ENCODE measurements around the gene LAMC1. TPM values are rescaled to one million over a fixed set of nuclear protein-coding genes. Genes with fewer than 3 reads are reported as not detected.

LAMC1 gene
- total and polyA plus RNA-seq, 2 donors (not counting 1 experiment from before 2014, with no cell fraction given) = 11.5 to 34.0 TPM

DNA sequence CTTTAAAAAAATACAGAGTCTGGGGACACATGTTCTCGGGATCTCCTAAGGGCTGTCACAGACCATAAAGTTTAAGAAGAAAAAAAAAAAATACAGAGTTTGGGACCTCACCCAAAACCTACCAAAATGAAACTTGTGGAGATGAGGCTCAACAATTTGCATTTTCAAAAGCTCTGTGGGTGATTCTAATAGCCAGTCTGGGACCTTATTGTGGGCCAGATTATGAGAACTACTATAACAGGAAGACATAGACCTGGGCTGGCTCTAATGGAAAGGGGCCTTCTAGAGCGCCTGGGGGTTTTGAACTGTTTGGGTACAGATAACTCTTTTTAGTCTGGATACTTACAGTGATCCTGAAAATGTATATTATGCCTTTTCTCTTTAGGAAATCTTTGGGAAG lies 69.1 kb downstream of the LAMC1 start:
- H3K27me3 Mint-ChIP-seq = no peaks in the 10 kb centered on the region

DNA sequence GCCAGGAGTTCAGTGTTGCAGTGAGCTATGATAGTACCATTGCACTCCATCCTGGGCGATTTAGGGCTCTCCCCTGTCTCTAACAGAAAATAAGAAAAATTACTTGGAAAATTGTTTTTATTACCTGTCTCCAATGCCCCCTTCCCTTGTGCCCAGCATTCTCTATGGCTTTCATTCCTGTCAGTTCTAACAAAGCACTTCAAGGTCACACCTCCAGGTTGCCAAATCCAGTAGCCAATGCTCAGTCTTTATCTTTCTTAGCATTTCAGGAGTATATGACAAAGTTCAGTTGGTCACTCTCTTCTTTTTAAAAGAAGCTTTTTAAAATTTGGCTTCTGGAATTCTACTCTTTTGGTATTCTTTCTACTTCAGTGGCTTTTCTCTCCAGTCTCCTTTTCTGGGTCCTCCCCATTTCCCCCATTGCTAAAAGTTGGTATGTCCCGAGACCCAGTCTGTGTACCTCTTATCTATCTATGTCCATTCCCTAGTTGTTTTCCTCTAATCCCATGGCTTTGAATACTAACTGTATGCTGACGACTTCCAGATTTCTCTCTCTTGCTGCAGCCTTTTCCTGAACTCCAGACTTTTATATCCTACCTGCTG lies 69.9 kb downstream of the LAMC1 start:
- H3K9me3 Mint-ChIP-seq (ENCODE audit: insufficient read depth) = no peaks in the 10 kb centered on the region
- Histone ChIP-seq H4K20me1 (ENCODE audit: control insufficient read depth, insufficient read depth, low read length, poor library complexity, severe bottlenecking) (peaks cover 36% of the 10 kb centered on the region), H3K27me3 (replicated peaks in 1 of 4; ENCODE audit: control extremely low read depth in 1 of 4, control insufficient read depth in 3 of 4, insufficient read depth in 4 of 4, low read length in 3 of 4) (no peaks in the 10 kb centered on the region), H3K9me3 (ENCODE audit: control extremely low read depth in 1 of 3, control insufficient read depth in 2 of 3, insufficient read depth in 1 of 3, low read length in 2 of 3) (no peaks in the 10 kb centered on the region), H3K4me3 (ENCODE audit: control extremely low read depth in 1 of 5, extremely low read depth in 1 of 5, insufficient read depth in 1 of 5, low read depth in 2 of 5, low read length in 4 of 5) (no peak overlapping the region), H3K36me3 (replicated peaks in 1 of 2; ENCODE audit: control extremely low read depth in 1 of 2, control insufficient read depth in 1 of 2, extremely low read depth in 1 of 2, insufficient read depth in 2 of 2, low read length in 1 of 2) (no peaks in the 10 kb centered on the region), H3K9ac (ENCODE audit: low read length) (no peak overlapping the region), H3K4me2 (replicated peaks; ENCODE audit: low read depth, low read length, poor library complexity, severe bottlenecking) (no peak overlapping the region), H3K27ac (ENCODE audit: low read length in 2 of 2) (no peak overlapping the region), H3K4me1 (ENCODE audit: control insufficient read depth in 2 of 2, insufficient read depth in 2 of 2, low read length in 2 of 2) (peaks cover 0 to 5% of the 10 kb centered on the region in 2 donors), H2AFZ (ENCODE audit: insufficient read depth, low read depth, low read length, poor library complexity, severe bottlenecking) (no peak overlapping the region), H3K79me2 (ENCODE audit: control insufficient read depth, insufficient read depth, low read length) (peaks cover 35% of the 10 kb centered on the region)
- H3K27me3 Mint-ChIP-seq = no peaks in the 10 kb centered on the region
- DNase-seq (no peak), ATAC-seq (ENCODE audit: low read depth) (no peak)
- intact Hi-C loops (cut with micrococcal nuclease) = no loop called here
- peaks cover 19% of the 10 kb centered on the region for H3K4me1 Mint-ChIP-seq
- WGBS (ENCODE audit: insufficient coverage) = 64% methylated on average over 2 of the region's 3 CpGs
- no peak for TF ChIP-seq EZH2 (IDR thresholded peaks at IDR 0.05; ENCODE audit: borderline replicate concordance, insufficient read depth, low read depth, low read length, poor library complexity, severe bottlenecking)
- TF ChIP-seq, protein P1, sequence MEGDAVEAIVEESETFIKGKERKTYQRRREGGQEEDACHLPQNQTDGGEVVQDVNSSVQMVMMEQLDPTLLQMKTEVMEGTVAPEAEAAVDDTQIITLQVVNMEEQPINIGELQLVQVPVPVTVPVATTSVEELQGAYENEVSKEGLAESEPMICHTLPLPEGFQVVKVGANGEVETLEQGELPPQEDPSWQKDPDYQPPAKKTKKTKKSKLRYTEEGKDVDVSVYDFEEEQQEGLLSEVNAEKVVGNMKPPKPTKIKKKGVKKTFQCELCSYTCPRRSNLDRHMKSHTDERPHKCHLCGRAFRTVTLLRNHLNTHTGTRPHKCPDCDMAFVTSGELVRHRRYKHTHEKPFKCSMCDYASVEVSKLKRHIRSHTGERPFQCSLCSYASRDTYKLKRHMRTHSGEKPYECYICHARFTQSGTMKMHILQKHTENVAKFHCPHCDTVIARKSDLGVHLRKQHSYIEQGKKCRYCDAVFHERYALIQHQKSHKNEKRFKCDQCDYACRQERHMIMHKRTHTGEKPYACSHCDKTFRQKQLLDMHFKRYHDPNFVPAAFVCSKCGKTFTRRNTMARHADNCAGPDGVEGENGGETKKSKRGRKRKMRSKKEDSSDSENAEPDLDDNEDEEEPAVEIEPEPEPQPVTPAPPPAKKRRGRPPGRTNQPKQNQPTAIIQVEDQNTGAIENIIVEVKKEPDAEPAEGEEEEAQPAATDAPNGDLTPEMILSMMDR (IDR thresholded peaks at IDR 0.05) = no peak
- H3K4me3 Mint-ChIP-seq = no peak overlapping the region
- no peak overlapping the region for H3K27ac Mint-ChIP-seq
- ChIA-PET POLR2A (no interaction called here), CTCF (no interaction called here)

More for the DNA sequence above, 69.1 kb downstream of the LAMC1 start:
- Histone ChIP-seq H3K79me2 (ENCODE audit: control insufficient read depth, insufficient read depth, low read length) (peaks cover 42% of the 10 kb centered on the region), H3K4me3 (ENCODE audit: control extremely low read depth in 1 of 5, extremely low read depth in 1 of 5, insufficient read depth in 1 of 5, low read depth in 2 of 5, low read length in 4 of 5) (no peak overlapping the region), H4K20me1 (ENCODE audit: control insufficient read depth, insufficient read depth, low read length, poor library complexity, severe bottlenecking) (peaks cover 35% of the 10 kb centered on the region), H3K27me3 (replicated peaks in 1 of 4; ENCODE audit: control extremely low read depth in 1 of 4, control insufficient read depth in 3 of 4, insufficient read depth in 4 of 4, low read length in 3 of 4) (no peaks in the 10 kb centered on the region), H3K27ac (ENCODE audit: low read length in 2 of 2) (no peak overlapping the region), H2AFZ (ENCODE audit: insufficient read depth, low read depth, low read length, poor library complexity, severe bottlenecking) (no peak overlapping the region), H3K9ac (ENCODE audit: low read length) (no peak overlapping the region), H3K4me1 (ENCODE audit: control insufficient read depth in 2 of 2, insufficient read depth in 2 of 2, low read length in 2 of 2) (peaks cover 0 to 5% of the 10 kb centered on the region in 2 donors), H3K36me3 (replicated peaks in 1 of 2; ENCODE audit: control extremely low read depth in 1 of 2, control insufficient read depth in 1 of 2, extremely low read depth in 1 of 2, insufficient read depth in 2 of 2, low read length in 1 of 2) (no peaks in the 10 kb centered on the region), H3K9me3 (ENCODE audit: control extremely low read depth in 1 of 3, control insufficient read depth in 2 of 3, insufficient read depth in 1 of 3, low read length in 2 of 3) (no peaks in the 10 kb centered on the region), H3K4me2 (replicated peaks; ENCODE audit: low read depth, low read length, poor library complexity, severe bottlenecking) (no peak overlapping the region)
- ChIA-PET POLR2A (no interaction called here), CTCF (no interaction called here)
- no peak overlapping the region for H3K4me3 Mint-ChIP-seq
- peaks cover 19% of the 10 kb centered on the region for H3K4me1 Mint-ChIP-seq
- ATAC-seq (ENCODE audit: low read depth) = no peak
- H3K27ac Mint-ChIP-seq = no peak overlapping the region
- WGBS (ENCODE audit: insufficient coverage) = 100% methylated on average over 1 of the region's 2 CpGs
- H3K9me3 Mint-ChIP-seq (ENCODE audit: insufficient read depth) = no peaks in the 10 kb centered on the region
- intact Hi-C loops (cut with micrococcal nuclease) = no loop called here
- DNase-seq = no peak
- no peak for TF ChIP-seq EZH2 (IDR thresholded peaks at IDR 0.05; ENCODE audit: borderline replicate concordance, insufficient read depth, low read depth, low read length, poor library complexity, severe bottlenecking)
- TF ChIP-seq, protein P1 (IDR thresholded peaks at IDR 0.05) = no peak

All from B cell (primary cell).